BE2C (cell line): ENCODE data around the gene TEFM.
"Not testable (repeated sequence)": the region's sequence is repeated elsewhere in the genome, so short reads cannot be mapped to it uniquely, and the experiment has no call there.

Experiments used
- DNase-seq: peaks from one replicate; pipeline ENCODE4 v3.0.0-alpha.2; 2020
- H3K27me3 ChIP-seq: fragments of 250-450 bp; sonication (Bioruptor Pico); 2 replicates; pipeline ENCODE4 v1.5.1; 2020; ENCODE audit warnings: mild to moderate bottlenecking
- H3K36me3 ChIP-seq: fragments of 250-450 bp; sonication (Bioruptor Pico); 2 replicates; pipeline ENCODE4 v1.5.1; 2020; ENCODE audit warnings: mild to moderate bottlenecking
- H3K4me1 ChIP-seq: fragments of 250-450 bp; sonication (Bioruptor Pico); 2 replicates; pipeline ENCODE4 v1.5.1; 2020
- H3K4me3 ChIP-seq: 2 replicates; pipeline ENCODE4 v1.5.1; 2011; ENCODE audit warnings: low read depth, low read length
- H3K9me3 ChIP-seq: fragments of 250-450 bp; sonication (Bioruptor Pico); 2 replicates; pipeline ENCODE4 v1.5.1; 2020
- TF ChIP-seq, protein P1 (sequence below): IDR thresholded peaks from 2 replicates; pipeline ENCODE4 v1.5.1; 2012; ENCODE audit warnings: mild to moderate bottlenecking, low read depth, low read length

TEFM gene

DNA sequence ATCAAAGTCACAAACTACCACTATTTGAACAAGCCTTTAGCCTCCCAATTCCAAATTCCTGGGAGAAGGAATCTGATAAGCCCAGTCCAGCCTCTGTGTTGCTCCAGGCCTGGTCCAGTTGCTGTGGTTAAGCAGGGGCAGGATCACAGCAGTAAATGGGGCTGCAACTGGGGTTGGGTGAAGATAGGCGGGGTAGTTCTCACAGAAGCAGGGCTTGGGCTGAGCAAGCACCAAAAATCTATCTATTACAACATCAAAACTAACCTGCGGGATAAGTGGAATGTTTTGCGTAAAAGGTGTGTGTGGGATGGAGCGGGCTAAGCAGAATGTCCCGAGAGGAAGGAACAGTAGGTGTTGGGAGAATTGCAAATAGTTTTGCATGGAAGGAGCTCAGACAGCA, 41.8 kb upstream of the TEFM start:
- Histone ChIP-seq H3K27me3 (no peaks in the 10 kb centered on the region), H3K36me3 (no peaks in the 10 kb centered on the region), H3K9me3 (no peaks in the 10 kb centered on the region), H3K4me3 (no peak overlapping the region), H3K4me1 (no peaks in the 10 kb centered on the region)
- DNase-seq: no peak
- TF ChIP-seq, protein P1, sequence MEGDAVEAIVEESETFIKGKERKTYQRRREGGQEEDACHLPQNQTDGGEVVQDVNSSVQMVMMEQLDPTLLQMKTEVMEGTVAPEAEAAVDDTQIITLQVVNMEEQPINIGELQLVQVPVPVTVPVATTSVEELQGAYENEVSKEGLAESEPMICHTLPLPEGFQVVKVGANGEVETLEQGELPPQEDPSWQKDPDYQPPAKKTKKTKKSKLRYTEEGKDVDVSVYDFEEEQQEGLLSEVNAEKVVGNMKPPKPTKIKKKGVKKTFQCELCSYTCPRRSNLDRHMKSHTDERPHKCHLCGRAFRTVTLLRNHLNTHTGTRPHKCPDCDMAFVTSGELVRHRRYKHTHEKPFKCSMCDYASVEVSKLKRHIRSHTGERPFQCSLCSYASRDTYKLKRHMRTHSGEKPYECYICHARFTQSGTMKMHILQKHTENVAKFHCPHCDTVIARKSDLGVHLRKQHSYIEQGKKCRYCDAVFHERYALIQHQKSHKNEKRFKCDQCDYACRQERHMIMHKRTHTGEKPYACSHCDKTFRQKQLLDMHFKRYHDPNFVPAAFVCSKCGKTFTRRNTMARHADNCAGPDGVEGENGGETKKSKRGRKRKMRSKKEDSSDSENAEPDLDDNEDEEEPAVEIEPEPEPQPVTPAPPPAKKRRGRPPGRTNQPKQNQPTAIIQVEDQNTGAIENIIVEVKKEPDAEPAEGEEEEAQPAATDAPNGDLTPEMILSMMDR: no peak

DNA sequence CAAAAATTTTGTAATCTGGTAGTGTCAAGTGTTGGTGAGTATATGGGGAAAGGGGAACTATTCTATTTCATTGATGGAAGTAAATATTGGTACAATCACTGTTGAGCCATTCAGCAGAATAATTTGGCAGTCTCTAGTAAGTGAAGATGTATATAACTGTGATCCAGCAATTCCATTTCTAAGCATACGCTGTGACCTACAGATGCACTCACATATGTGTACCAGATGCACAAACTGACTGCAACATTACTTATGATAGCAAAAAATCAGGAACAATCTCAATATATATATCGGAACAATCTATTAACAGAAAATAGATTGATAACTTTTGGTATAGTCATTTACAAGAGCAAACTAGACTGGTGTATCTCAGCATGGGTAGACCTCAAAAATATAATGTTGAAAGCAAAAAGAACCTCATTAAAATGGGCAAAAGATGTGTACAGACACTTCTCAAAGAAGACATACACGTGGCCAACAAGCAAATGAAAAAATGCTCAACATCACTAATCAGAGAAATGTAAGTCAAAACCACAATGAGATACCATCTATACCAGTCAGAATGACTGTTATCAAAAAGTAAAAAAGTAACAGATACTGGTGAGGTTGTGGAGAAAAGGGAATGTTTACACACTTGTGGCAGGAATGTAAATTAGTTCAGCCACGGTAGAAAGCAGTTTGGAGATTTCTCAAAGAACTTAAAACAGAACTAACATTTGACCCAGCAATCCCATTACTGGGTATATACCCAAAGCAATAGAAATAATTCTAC, 36.5 kb upstream of the TEFM start:
- H3K9me3 ChIP-seq: no peaks in the 10 kb centered on the region
- H3K4me1 ChIP-seq: no peaks in the 10 kb centered on the region
- H3K27me3 ChIP-seq: no peaks in the 10 kb centered on the region
- no peaks in the 10 kb centered on the region for H3K36me3 ChIP-seq
- no peak overlapping the region for H3K4me3 ChIP-seq
- TF ChIP-seq, protein P1: no peak
- no peak for DNase-seq

DNA sequence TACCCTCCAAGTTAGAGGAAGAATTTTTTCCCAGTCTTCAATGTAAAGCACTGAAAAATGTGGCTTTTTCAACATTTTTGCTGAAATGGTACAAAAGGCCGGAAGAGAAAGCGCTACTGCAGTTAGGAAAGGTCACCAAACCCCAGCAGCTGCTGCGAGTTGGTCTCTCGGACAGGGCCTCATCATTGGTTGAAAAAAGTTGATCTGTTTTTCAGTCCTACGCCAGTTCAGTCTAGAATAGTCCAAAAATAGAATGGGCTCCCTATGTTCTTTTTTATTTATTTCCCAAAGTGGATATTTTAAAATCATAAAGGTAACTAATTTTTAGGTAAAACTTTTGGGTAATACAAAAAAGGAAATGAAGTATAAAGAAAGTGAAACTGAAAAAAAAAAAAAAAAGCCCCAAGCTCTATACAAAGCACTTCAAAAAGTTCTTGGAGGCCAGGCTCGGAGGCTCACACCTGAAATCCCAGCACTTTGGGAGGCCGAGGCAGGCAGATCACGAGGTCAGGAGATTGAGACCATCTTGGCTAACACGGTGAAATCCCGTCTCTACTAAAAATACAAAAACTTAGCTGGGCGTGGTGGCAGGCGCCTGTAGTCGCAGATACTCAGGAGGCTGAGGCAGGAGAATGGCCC, 33.1 kb upstream of the TEFM start:
- no peaks in the 10 kb centered on the region for H3K27me3 ChIP-seq
- H3K4me1 ChIP-seq: no peaks in the 10 kb centered on the region
- TF ChIP-seq, protein P1: no peak
- no peak overlapping the region for H3K4me3 ChIP-seq
- H3K36me3 ChIP-seq: no peaks in the 10 kb centered on the region
- no peaks in the 10 kb centered on the region for H3K9me3 ChIP-seq
- no peak for DNase-seq

DNA sequence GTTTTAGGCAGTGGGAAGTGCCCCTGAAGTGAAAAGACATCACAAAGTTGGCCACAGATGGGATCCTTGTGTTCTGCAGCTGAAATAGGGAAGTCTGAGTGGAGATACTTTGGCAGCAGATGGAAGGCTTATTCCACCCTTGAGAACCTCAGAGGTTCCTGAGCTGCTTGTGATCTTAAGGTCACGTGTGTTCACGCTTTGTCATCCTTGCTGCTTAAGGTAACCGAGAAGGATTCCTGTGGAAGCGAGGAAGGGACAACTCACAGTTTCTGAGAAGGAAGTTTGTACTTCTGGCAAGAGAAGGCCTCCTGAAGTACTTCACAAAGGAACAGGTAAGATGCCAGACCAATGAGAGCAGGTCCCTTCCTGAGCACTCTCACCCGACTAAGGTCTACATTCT, 27.9 kb upstream of the TEFM start:
- Histone ChIP-seq H3K4me1 (no peaks in the 10 kb centered on the region), H3K4me3 (no peak overlapping the region), H3K27me3 (no peaks in the 10 kb centered on the region), H3K36me3 (no peaks in the 10 kb centered on the region), H3K9me3 (no peaks in the 10 kb centered on the region)
- no peak for DNase-seq
- TF ChIP-seq, protein P1: no peak

DNA sequence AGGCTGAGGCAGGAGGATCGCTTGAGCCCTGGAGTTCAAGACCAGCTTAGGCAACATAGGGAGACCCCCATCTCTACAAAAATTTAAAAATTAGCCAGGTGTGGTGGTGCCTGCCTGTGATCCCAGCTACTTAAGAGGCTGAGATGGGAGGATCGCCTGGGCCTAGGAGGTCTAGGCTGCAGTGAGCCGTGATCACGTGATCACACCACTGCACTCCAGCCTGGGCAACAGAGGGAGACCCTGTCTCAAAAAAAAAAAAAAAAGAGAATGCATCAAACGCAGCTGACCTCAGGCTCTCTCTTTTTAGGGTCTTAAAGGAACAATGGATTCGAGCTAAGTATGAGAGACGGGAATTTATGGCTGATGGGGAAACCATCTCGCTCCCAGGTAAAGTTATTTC, 25.5 kb upstream of the TEFM start:
- H3K36me3 ChIP-seq, DNase-seq: not testable (repeated sequence)

DNA sequence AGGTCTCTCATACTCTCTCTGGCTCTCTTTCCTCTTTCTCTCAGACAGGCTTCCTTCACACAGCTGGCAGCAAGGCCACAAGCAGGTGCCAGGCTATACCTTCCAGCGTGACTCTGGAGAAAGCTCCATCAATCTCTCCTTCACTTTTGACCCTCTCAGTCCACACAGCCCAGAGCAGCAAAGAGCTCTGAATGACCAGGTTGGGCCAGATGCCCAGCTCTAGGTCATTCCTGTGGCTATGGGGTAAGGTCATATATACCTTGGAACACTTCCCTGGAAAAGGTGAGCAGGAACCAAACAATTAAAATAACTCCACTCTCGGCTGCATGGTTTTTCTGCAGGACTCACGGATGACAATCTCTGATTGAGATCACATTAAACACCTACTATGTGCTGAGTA, 24.5 kb upstream of the TEFM start:
- TF ChIP-seq, protein P1: no peak
- Histone ChIP-seq H3K4me3 (no peak overlapping the region), H3K27me3 (no peaks in the 10 kb centered on the region), H3K4me1 (no peaks in the 10 kb centered on the region), H3K9me3 (no peaks in the 10 kb centered on the region), H3K36me3 (no peaks in the 10 kb centered on the region)
- no peak for DNase-seq

More for the DNA sequence above, 25.5 kb upstream of the TEFM start:
- not testable (repeated sequence) for H3K9me3 ChIP-seq, H3K27me3 ChIP-seq, H3K4me3 ChIP-seq, H3K4me1 ChIP-seq

DNA sequence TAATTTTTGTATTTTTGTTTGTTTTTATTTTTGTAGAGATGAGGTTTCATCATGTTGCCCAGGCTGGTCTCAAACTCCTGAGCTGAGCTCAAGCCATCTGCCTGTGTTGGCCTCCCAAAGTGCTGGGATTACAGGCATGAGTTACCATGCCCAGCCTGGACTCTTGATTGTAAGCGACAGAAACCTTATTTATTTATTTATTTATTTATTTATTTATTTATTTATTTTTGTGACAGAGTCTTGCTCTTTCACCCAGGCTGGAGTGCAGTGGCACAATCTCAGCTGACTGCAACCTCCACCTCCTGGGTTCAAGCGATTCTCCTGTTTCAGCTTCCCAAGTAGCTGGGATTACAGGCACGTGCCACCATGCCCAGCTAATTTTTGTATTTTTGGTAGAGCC, 23.8 kb upstream of the TEFM start:
- not testable (repeated sequence) for H3K4me1 ChIP-seq, H3K36me3 ChIP-seq, H3K4me3 ChIP-seq, DNase-seq, H3K9me3 ChIP-seq, H3K27me3 ChIP-seq
